Measurements from ENCODE around the gene PCBP3.
"Not testable (repeated sequence)": the region's sequence is repeated elsewhere in the genome, so short reads cannot be mapped to it uniquely, and the experiment has no call there.

Gene PCBP3

GRCh38 chr21:45876381-45877170, 233.1 kb downstream of the PCBP3 start:
- H3K9me3 ChIP-seq (ENCODE audit: insufficient read depth, low read depth, low read length): no peaks in the 10 kb centered on the region

GRCh38 chr21:45877171-45877438, 233.6 kb downstream of the PCBP3 start:
- no peak overlapping the region for H3K27ac ChIP-seq (ENCODE audit: low read length)
- H3K9me3 ChIP-seq (ENCODE audit: insufficient read depth, low read depth, low read length): no peaks in the 10 kb centered on the region
- H3K4me3 ChIP-seq (ENCODE audit: low read length): no peak overlapping the region
- H3K9ac ChIP-seq (ENCODE audit: low read depth, low read length): no peak overlapping the region
- no peaks in the 10 kb centered on the region for H3K4me1 ChIP-seq (ENCODE audit: insufficient read depth, low read length)
- H3K36me3 ChIP-seq (ENCODE audit: insufficient read depth, low read depth, low read length): no peaks in the 10 kb centered on the region
- no peaks in the 10 kb centered on the region for H3K27me3 ChIP-seq (ENCODE audit: insufficient read depth, low read length)

More at GRCh38 chr21:45876381-45877170, 233.1 kb downstream of the PCBP3 start:
- Histone ChIP-seq H3K4me1 (ENCODE audit: insufficient read depth, low read length) (no peaks in the 10 kb centered on the region), H3K36me3 (ENCODE audit: insufficient read depth, low read depth, low read length) (no peaks in the 10 kb centered on the region), H3K27me3 (ENCODE audit: insufficient read depth, low read length) (no peaks in the 10 kb centered on the region), H3K4me3 (ENCODE audit: low read length) (no peak overlapping the region), H3K9ac (ENCODE audit: low read depth, low read length) (no peak overlapping the region), H3K27ac (ENCODE audit: low read length) (no peak overlapping the region)

GRCh38 chr21:45877821-45878469, 234.4 kb downstream of the PCBP3 start:
- Histone ChIP-seq H3K4me1 (ENCODE audit: insufficient read depth, low read length) (no peaks in the 10 kb centered on the region), H3K4me3 (ENCODE audit: low read length) (no peak overlapping the region), H3K27me3 (ENCODE audit: insufficient read depth, low read length) (no peaks in the 10 kb centered on the region), H3K9ac (ENCODE audit: low read depth, low read length) (no peak overlapping the region), H3K27ac (ENCODE audit: low read length) (no peak overlapping the region), H3K9me3 (ENCODE audit: insufficient read depth, low read depth, low read length) (no peaks in the 10 kb centered on the region), H3K36me3 (ENCODE audit: insufficient read depth, low read depth, low read length) (no peaks in the 10 kb centered on the region)

GRCh38 chr21:45880097-45881068, 236.9 kb downstream of the PCBP3 start:
- no peaks in the 10 kb centered on the region for H3K27me3 ChIP-seq (ENCODE audit: insufficient read depth, low read length)
- H3K27ac ChIP-seq (ENCODE audit: low read length): no peak overlapping the region
- H3K4me3 ChIP-seq (ENCODE audit: low read length): no peak overlapping the region
- H3K9me3 ChIP-seq (ENCODE audit: insufficient read depth, low read depth, low read length): no peaks in the 10 kb centered on the region
- H3K9ac ChIP-seq (ENCODE audit: low read depth, low read length): no peak overlapping the region
- no peaks in the 10 kb centered on the region for H3K36me3 ChIP-seq (ENCODE audit: insufficient read depth, low read depth, low read length)
- H3K4me1 ChIP-seq (ENCODE audit: insufficient read depth, low read length): no peaks in the 10 kb centered on the region

GRCh38 chr21:45882645-45883044, 239.1 kb downstream of the PCBP3 start:
- Histone ChIP-seq H3K4me1 (ENCODE audit: insufficient read depth, low read length) (no peaks in the 10 kb centered on the region), H3K4me3 (ENCODE audit: low read length) (no peak overlapping the region), H3K36me3 (ENCODE audit: insufficient read depth, low read depth, low read length) (no peaks in the 10 kb centered on the region), H3K27ac (ENCODE audit: low read length) (no peak overlapping the region), H3K9ac (ENCODE audit: low read depth, low read length) (no peak overlapping the region), H3K9me3 (ENCODE audit: insufficient read depth, low read depth, low read length) (no peaks in the 10 kb centered on the region), H3K27me3 (ENCODE audit: insufficient read depth, low read length) (no peaks in the 10 kb centered on the region)

- no peaks in the 10 kb centered on the region for H3K36me3 ChIP-seq (ENCODE audit: insufficient read depth, low read depth, low read length)
These were observed 239.6 kb downstream of the PCBP3 start for GRCh38 chr21:45883090-45883489.

GRCh38 chr21:45885597-45885929, 242.0 kb downstream of the PCBP3 start:
- H3K9me3 ChIP-seq (ENCODE audit: insufficient read depth, low read depth, low read length): no peaks in the 10 kb centered on the region
- no peak overlapping the region for H3K9ac ChIP-seq (ENCODE audit: low read depth, low read length)
- H3K27me3 ChIP-seq (ENCODE audit: insufficient read depth, low read length): no peaks in the 10 kb centered on the region
- H3K27ac ChIP-seq (ENCODE audit: low read length): no peak overlapping the region
- no peak overlapping the region for H3K4me3 ChIP-seq (ENCODE audit: low read length)
- H3K4me1 ChIP-seq (ENCODE audit: insufficient read depth, low read length): no peaks in the 10 kb centered on the region
- H3K36me3 ChIP-seq (ENCODE audit: insufficient read depth, low read depth, low read length): no peaks in the 10 kb centered on the region

More at GRCh38 chr21:45883090-45883489, 239.6 kb downstream of the PCBP3 start:
- no peak overlapping the region for H3K27ac ChIP-seq (ENCODE audit: low read length)
- no peak overlapping the region for H3K4me3 ChIP-seq (ENCODE audit: low read length)
- no peak overlapping the region for H3K9ac ChIP-seq (ENCODE audit: low read depth, low read length)
- H3K4me1 ChIP-seq (ENCODE audit: insufficient read depth, low read length): no peaks in the 10 kb centered on the region
- H3K9me3 ChIP-seq (ENCODE audit: insufficient read depth, low read depth, low read length): no peaks in the 10 kb centered on the region
- no peaks in the 10 kb centered on the region for H3K27me3 ChIP-seq (ENCODE audit: insufficient read depth, low read length)

GRCh38 chr21:45885930-45886601, 242.5 kb downstream of the PCBP3 start:
- H3K4me3 ChIP-seq (ENCODE audit: low read length); H3K27ac ChIP-seq (ENCODE audit: low read length); H3K36me3 ChIP-seq (ENCODE audit: insufficient read depth, low read depth, low read length); H3K4me1 ChIP-seq (ENCODE audit: insufficient read depth, low read length); H3K9me3 ChIP-seq (ENCODE audit: insufficient read depth, low read depth, low read length); H3K9ac ChIP-seq (ENCODE audit: low read depth, low read length); H3K27me3 ChIP-seq (ENCODE audit: insufficient read depth, low read length): not testable (repeated sequence)

GRCh38 chr21:45886610-45887026, 243.1 kb downstream of the PCBP3 start:
- Histone ChIP-seq H3K9ac (ENCODE audit: low read depth, low read length) (no peak overlapping the region), H3K27me3 (ENCODE audit: insufficient read depth, low read length) (no peaks in the 10 kb centered on the region), H3K9me3 (ENCODE audit: insufficient read depth, low read depth, low read length) (no peaks in the 10 kb centered on the region), H3K27ac (ENCODE audit: low read length) (no peak overlapping the region), H3K4me3 (ENCODE audit: low read length) (no peak overlapping the region), H3K4me1 (ENCODE audit: insufficient read depth, low read length) (no peaks in the 10 kb centered on the region), H3K36me3 (ENCODE audit: insufficient read depth, low read depth, low read length) (no peaks in the 10 kb centered on the region)

GRCh38 chr21:45887120-45887611, 243.6 kb downstream of the PCBP3 start:
- Histone ChIP-seq H3K27me3 (ENCODE audit: insufficient read depth, low read length) (peaks cover 4% of the 10 kb centered on the region; the same call in 1 of the 2 replicates), H3K36me3 (ENCODE audit: insufficient read depth, low read depth, low read length) (no peaks in the 10 kb centered on the region), H3K9ac (ENCODE audit: low read depth, low read length) (no peak overlapping the region), H3K27ac (ENCODE audit: low read length) (no peak overlapping the region), H3K4me3 (ENCODE audit: low read length) (no peak overlapping the region), H3K9me3 (ENCODE audit: insufficient read depth, low read depth, low read length) (no peaks in the 10 kb centered on the region), H3K4me1 (ENCODE audit: insufficient read depth, low read length) (no peaks in the 10 kb centered on the region)

GRCh38 chr21:45887788-45888187, 244.3 kb downstream of the PCBP3 start:
- Histone ChIP-seq H3K36me3 (ENCODE audit: insufficient read depth, low read depth, low read length) (no peaks in the 10 kb centered on the region), H3K27me3 (ENCODE audit: insufficient read depth, low read length) (peaks cover 4% of the 10 kb centered on the region; the same call in 1 of the 2 replicates), H3K4me3 (ENCODE audit: low read length) (no peak overlapping the region), H3K9ac (ENCODE audit: low read depth, low read length) (no peak overlapping the region), H3K9me3 (ENCODE audit: insufficient read depth, low read depth, low read length) (no peaks in the 10 kb centered on the region), H3K4me1 (ENCODE audit: insufficient read depth, low read length) (no peaks in the 10 kb centered on the region), H3K27ac (ENCODE audit: low read length) (no peak overlapping the region)
